Left cardiac atrium (tissue), 4 donors: ENCODE results near the gene ATF7IP. TPM values are rescaled to one million over a fixed set of nuclear protein-coding genes. Genes with fewer than 3 reads are reported as not detected.

ENCODE experiments used
- ATAC-seq, 2 donors: fragments of 200-7000 bp; cut with Tn5 transposase; one replicate each; pipeline ENCODE4 v1.9.1; 2020; ENCODE audit warnings: mild to moderate bottlenecking in 2 of 2, moderate library complexity in 2 of 2
- DNase-seq: peaks from one replicate; pipeline ENCODE4 v3.0.0-alpha.2; 2020
- intact Hi-C, 2 donors: fragments of 100-400 bp; cut with DNase I; formaldehyde crosslinking; loops; one replicate each; pipeline versions ENCODE4 v1.14.1 to v1.15.1; 2022 to 2023
- total RNA-seq, 2 donors: library from RNA; stranded (reverse); fragmentation: NEBNext Ultra II Directional; extraction: Animal tissue kit (Norgen Biotek cat#: 25700); gene quantifications; one replicate each; pipeline ENCODE4 v1.2.1, GENCODE V29; 2021
- donor health status: DM: no; HTN: yes; CAD: no.
- donor health status: DM: no; HTN: yes; CAD: no; lungs with severe emphysema.
- donor health status: DM: yes; HTN: yes; CAD: no.
- donor health status: Dilated cardiomyopathy.

Gene ATF7IP
- total RNA-seq, 2 donors from 2014 or later, result 55.0 to 59.4 TPM

DNA sequence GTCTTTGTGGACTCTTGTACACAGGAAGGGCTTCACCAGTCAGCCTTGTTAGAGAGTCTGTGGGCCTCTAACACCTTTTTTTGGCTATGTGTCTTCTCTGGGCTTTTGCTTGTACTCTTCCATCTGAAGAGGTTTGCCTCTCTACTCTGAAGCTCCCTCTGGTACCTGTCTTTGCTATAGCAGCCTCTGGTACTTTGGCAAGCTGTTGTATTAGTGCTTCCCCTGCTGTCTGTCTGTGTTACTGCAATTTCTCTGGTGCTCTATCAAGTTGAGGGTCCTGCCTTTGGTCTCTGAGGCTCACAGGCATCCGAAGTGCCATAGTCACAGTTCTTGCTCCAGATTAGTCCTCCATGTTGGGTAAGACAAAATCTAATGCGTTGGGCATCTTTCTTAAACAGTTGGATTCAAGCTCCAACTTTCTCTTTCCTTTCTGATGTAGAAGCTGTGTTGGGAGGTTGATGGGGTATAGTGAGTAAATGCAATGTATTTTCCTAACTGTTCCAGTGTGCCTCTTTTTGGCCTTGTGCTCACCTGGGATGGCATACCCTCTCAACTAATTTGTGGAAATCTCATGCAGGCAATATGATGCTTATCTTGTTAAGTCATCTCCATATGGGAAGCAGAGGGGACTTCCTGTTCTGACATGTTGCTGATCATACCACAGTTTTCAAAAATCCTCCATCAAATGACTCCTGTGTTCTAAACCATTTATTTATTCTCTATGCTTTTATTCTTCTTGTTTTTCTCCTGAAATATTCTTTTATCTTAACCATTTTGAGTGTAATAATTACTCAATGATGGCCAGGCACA lies 88.8 kb downstream of the ATF7IP start:
- ATAC-seq, result peak in 1 of 2 donors; percentile 18
- DNase-seq, result no peak
- intact Hi-C loops, result no loop called here

DNA sequence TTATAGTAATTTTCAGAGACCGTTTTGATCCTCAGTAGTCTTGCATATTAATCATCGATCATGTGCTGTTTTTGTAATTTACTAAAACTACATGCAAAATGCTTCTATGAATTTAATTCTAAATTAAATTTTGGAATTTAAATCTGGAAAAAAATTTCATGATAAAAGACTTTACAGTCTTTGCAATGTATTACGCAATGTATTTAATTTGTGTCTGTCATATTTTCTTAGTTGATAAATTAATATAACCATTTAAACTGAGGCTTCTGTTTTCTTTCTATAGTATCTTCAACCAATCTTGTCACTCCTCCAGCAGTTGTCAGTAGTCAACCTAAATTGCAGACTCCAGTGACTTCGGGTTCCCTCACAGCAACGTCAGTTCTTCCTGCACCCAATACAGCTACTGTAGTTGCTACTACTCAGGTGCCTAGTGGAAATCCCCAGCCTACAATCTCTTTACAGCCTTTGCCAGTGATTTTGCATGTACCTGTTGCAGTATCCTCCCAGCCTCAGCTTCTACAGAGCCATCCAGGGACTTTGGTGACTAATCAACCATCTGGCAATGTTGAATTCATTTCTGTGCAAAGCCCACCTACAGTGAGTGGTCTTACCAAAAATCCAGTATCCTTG lies 94.8 kb downstream of the ATF7IP start:
- DNase-seq (no peak), ATAC-seq (no peak)
- intact Hi-C loops, result no loop called here

- ATAC-seq, result no peak
- no peak for DNase-seq
- intact Hi-C loops, result no loop called here
Observed at GRCh38 chr12:14471497-14471896, 106.0 kb downstream of the ATF7IP start.

- no peak for DNase-seq
- intact Hi-C loops, result no loop called here
- no peak for ATAC-seq
Observed at GRCh38 chr12:14473707-14474287, 108.3 kb downstream of the ATF7IP start.

- intact Hi-C loops, result no loop called here
- ATAC-seq, result no peak
- no peak for DNase-seq
Observed at GRCh38 chr12:14479004-14479403, 113.5 kb downstream of the ATF7IP start.

DNA sequence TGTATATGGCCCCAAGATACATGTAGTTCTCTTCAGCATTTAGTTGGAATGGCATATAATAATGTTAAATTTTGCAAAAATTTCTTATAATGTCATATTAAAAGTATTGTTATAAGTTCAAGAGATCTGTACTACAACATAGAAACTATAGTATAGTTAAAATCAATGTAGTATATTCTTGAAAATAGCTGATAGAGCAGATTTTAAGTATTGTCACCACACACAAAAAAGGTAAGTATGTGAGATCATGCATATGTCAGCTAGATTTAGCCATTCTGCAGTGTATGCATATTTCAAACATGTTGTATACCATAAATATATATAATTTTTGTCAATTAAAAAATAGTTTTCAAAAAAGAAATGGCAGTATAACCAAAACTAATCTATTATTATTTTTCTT lies 115.7 kb downstream of the ATF7IP start:
- DNase-seq (no peak), ATAC-seq (no peak)
- intact Hi-C loops, result no loop called here

DNA sequence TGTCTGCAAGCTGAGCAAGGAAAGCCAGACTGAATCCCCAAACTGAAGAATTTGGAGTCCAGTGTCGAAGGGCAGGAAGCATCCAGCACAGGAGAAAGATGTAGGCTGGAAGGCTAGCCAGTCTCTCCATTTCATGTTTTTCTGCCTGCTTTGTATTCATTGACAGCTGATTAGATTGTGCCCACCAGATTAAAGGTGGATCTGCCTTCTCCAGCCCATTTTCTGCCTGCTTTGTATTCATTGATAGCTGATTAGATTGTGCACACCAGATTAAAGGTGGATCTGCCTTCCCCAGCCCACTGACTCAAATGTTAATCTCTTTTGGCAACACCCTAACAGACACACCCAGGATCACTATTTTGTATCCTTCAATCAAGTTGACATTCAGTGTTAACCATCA lies 116.9 kb downstream of the ATF7IP start:
- intact Hi-C loops, result no loop called here
- no peak for DNase-seq
- ATAC-seq, result no peak

DNA sequence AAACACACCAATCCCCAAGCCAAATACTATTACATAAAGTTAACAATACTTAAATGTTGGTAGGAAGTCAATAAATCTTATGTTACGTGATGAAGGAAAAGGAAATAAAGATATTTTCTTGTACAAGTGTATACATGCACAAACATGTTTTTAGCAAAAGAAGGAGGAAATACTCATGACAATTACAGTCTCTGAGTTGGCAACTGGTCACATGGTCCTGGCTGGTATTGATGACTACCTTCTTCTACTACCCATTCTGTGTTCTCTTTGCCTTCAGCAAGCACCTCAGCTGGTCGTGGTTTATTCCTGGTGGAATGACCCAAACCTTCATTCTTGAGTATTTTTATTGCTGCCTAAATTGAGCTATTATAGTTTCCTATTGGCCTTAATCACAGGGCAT lies 117.4 kb downstream of the ATF7IP start:
- ATAC-seq (no peak), DNase-seq (no peak)
- intact Hi-C loops, result no loop called here

GRCh38 chr12:14495326-14495725 lies 129.8 kb downstream of the ATF7IP start:
- intact Hi-C loops, result no loop called here
- DNase-seq (no peak), ATAC-seq (no peak)

GRCh38 chr12:14505626-14506596 lies 140.4 kb downstream of the ATF7IP start:
- DNase-seq (no peak), ATAC-seq (no peak)
- intact Hi-C loops, result no loop called here

GRCh38 chr12:14510574-14510973 lies 145.1 kb downstream of the ATF7IP start:
- no peak for ATAC-seq
- no peak for DNase-seq
- intact Hi-C loops, result loop anchor here (5.0 to 10.0 kb wide), 2 partner anchors 42 to 104 kb away; no protein-coding TSS in a partner anchor

DNA sequence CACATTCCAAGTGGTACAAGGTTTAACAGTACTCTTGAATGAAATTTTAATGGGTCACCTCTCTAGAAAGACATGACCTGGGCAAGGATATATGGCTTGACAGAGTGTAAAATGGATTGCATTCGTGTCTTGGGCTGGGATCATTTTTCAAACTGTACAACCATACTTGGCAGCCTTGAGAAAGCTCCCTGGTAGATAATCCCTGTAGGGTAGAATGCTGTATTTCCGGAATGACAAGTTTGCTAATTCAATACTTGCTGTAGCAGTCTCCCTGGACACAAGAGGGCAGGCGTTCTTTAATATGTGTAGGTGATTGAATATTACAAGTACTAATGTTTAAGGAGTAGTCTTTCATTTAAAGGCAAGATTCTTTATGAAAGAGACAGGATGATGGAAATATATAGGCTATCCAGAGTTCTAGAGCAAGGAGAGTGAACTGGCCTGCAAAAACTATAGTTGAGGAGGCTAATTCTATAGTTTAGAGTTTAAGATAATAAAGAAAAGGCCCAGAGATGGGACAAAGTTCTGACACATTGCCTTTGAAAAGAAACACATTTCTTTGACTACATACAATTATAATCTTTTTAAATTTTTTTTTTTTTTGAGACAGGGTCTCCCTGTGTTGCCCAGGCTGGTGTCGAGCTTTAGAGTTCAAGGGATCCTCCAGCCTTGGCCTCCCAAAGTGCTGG lies 148.8 kb downstream of the ATF7IP start:
- peak; percentile 60 to 81 for ATAC-seq

GRCh38 chr12:14514946-14515345 lies 149.5 kb downstream of the ATF7IP start:
- DNase-seq (no peak), ATAC-seq (no peak)
- intact Hi-C loops, result loop anchor here (5.0 to 10.0 kb wide), 2 partner anchors 37 to 100 kb away; no protein-coding TSS in a partner anchor

More for the DNA sequence above, 148.8 kb downstream of the ATF7IP start:
- intact Hi-C loops, result loop anchor here (5.0 to 10.0 kb wide), 2 partner anchors 38 to 101 kb away; no protein-coding TSS in a partner anchor
- no peak for DNase-seq

GRCh38 chr12:14521822-14522221 lies 156.3 kb downstream of the ATF7IP start:
- intact Hi-C loops, result no loop called here
- ATAC-seq (no peak), DNase-seq (no peak)

GRCh38 chr12:14525964-14526363 lies 160.5 kb downstream of the ATF7IP start:
- intact Hi-C loops, result no loop called here
- DNase-seq, result no peak

DNA sequence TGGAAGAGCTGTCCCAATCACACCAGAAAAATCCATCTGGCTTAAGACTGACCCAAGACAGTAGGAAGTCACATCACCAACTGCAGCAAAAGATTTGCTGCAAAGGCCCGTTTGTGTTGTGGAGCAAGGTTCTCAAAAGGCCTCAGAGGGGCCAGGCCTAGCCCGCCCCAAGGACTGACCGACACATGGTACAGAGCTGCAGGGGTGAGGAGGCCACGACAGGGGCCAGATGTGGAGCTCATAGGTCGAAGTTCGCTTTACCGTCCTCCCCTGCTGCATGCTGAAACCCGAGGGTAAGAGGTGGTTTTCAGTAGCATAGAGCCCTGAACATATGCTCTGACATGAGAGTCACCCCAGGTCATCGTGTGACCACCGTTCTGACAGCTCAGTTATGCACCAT lies 166.7 kb downstream of the ATF7IP start:
- intact Hi-C loops, result no loop called here
- DNase-seq (no peak), ATAC-seq (no peak)

More at GRCh38 chr12:14525964-14526363, 160.5 kb downstream of the ATF7IP start:
- ATAC-seq, result no peak

- intact Hi-C loops, result no loop called here
- DNase-seq (no peak), ATAC-seq (no peak)
Observed at GRCh38 chr12:14537088-14537487, 171.6 kb downstream of the ATF7IP start.

- intact Hi-C loops, result no loop called here
- no peak for ATAC-seq
- no peak for DNase-seq
Observed at GRCh38 chr12:14540801-14541462, 175.4 kb downstream of the ATF7IP start.
